Measurements from ENCODE around the gene EGFR. TPM values are rescaled to one million over a fixed set of nuclear protein-coding genes. Genes with fewer than 3 reads are reported as not detected.

EGFR gene
- total and polyA plus RNA-seq, 2 donors (not counting 3 experiments of a cell fraction or from before 2014, with no cell fraction given), result 1.5 to 4.1 TPM

GRCh38 chr7:55096323-55096722 is 77.5 kb downstream of the EGFR start:
- Histone ChIP-seq H3K27ac (ENCODE audit: insufficient read depth, low read depth, low read length) (no peak overlapping the region), H3K36me3 (ENCODE audit: control insufficient read depth in 2 of 2, extremely low read depth in 1 of 2, insufficient read depth in 2 of 2, low read length in 2 of 2) (no peaks in the 10 kb centered on the region), H4K20me1 (replicated peaks; ENCODE audit: control insufficient read depth, extremely low read depth, insufficient read depth, low read length) (no peaks in the 10 kb centered on the region), H3K27me3 (ENCODE audit: control insufficient read depth in 2 of 2, insufficient read depth in 2 of 2, low read length in 2 of 2) (peaks cover 22 to 40% of the 10 kb centered on the region in 2 experiments), H3K9me3 (replicated peaks; ENCODE audit: control insufficient read depth, insufficient read depth, low read length) (no peaks in the 10 kb centered on the region), H3K9me1 (replicated peaks; ENCODE audit: control insufficient read depth, extremely low read depth, insufficient read depth, low read length) (no peaks in the 10 kb centered on the region), H3K9ac (replicated peaks; ENCODE audit: extremely low read depth, insufficient read depth, low read length) (no peak overlapping the region), H3K4me2 (ENCODE audit: insufficient read depth, low read length) (no peak overlapping the region), H3K79me2 (ENCODE audit: control insufficient read depth, insufficient read depth, low read length) (no peaks in the 10 kb centered on the region), H3K4me1 (ENCODE audit: control insufficient read depth, extremely low read depth, insufficient read depth, low read length) (no peaks in the 10 kb centered on the region), H3K4me3 (replicated peaks in 1 of 3; ENCODE audit: insufficient read depth in 1 of 3, low read depth in 1 of 3, low read length in 3 of 3) (no peak overlapping the region), H2AFZ (ENCODE audit: low read depth, low read length) (no peak overlapping the region)
- TF ChIP-seq GATA2 (IDR thresholded peaks at IDR 0.05; ENCODE audit: insufficient read depth, insufficient read length, low read depth, low read length) (no peak), JUN (IDR thresholded peaks at IDR 0.05; ENCODE audit: borderline replicate concordance, insufficient read depth, insufficient read length, low read depth) (no peak), MAX (IDR thresholded peaks at IDR 0.05; ENCODE audit: insufficient read depth, insufficient read length) (no peak), POLR2A (IDR thresholded peaks at IDR 0.05; ENCODE audit: low read depth, low read length) (no peak), MYC (IDR thresholded peaks at IDR 0.05; ENCODE audit: low read depth, low read length) (no peak), FOS (IDR thresholded peaks at IDR 0.05; ENCODE audit: borderline replicate concordance, insufficient read depth, low read length) (no peak), POLR2AphosphoS5 (IDR thresholded peaks at IDR 0.05; ENCODE audit: insufficient read depth, low read depth, low read length) (no peak)
- ChIA-PET CTCF (no interaction called here), POLR2A (no interaction called here)
- BruUV-seq (replicated peaks), result no TSS peak
- intact Hi-C loops (cut with micrococcal nuclease), result no loop called here
- DNase-seq (ENCODE audit: low read depth, low spot score) (no peak), FAIRE-seq (peak; percentile 4)
- dilution Hi-C loops (cut with MboI; ENCODE audit: extremely low pct_ligation_motif_present, low sequenced_read_pairs), result no loop called here

DNA sequence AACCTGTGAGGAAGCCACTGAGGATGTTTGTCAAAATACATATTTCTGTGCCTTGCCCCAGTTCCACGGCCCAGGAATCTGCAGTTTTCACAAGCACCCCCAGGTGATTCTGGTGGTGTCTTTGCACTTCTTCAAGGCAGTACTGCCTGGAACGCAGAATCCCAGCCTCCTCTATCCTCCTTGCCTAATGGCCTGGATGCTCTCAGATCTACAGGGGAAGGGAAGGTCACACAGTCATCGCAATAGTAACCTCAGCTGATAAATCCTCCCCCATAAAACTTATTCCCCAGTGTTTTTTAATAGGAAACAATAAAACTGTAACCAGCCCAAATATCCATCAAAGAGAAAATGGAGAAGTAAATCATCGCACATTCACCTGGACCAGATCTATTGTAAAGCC is 78.3 kb downstream of the EGFR start:
- intact Hi-C loops (cut with micrococcal nuclease), result no loop called here
- BruUV-seq (replicated peaks), result no TSS peak
- no peaks in the 10 kb centered on the region for H3K9me3 ChIP-seq (replicated peaks; ENCODE audit: control insufficient read depth, insufficient read depth, low read length)
- no peaks in the 10 kb centered on the region for H3K4me1 ChIP-seq (ENCODE audit: control insufficient read depth, extremely low read depth, insufficient read depth, low read length)
- peaks cover 22 to 35% of the 10 kb centered on the region in 2 experiments for H3K27me3 ChIP-seq (ENCODE audit: control insufficient read depth in 2 of 2, insufficient read depth in 2 of 2, low read length in 2 of 2)
- no peak overlapping the region for H2AFZ ChIP-seq (ENCODE audit: low read depth, low read length)
- DNase-seq (ENCODE audit: low read depth, low spot score) (no peak), FAIRE-seq (no peak)
- dilution Hi-C loops (cut with MboI; ENCODE audit: extremely low pct_ligation_motif_present, low sequenced_read_pairs), result no loop called here
- H4K20me1 ChIP-seq (replicated peaks; ENCODE audit: control insufficient read depth, extremely low read depth, insufficient read depth, low read length), result no peaks in the 10 kb centered on the region
- no peaks in the 10 kb centered on the region for H3K9me1 ChIP-seq (replicated peaks; ENCODE audit: control insufficient read depth, extremely low read depth, insufficient read depth, low read length)
- POLR2A ChIA-PET, result no interaction called here
- H3K36me3 ChIP-seq (ENCODE audit: control insufficient read depth in 2 of 2, extremely low read depth in 1 of 2, insufficient read depth in 2 of 2, low read length in 2 of 2), result no peaks in the 10 kb centered on the region
- no peak overlapping the region for H3K27ac ChIP-seq (ENCODE audit: insufficient read depth, low read depth, low read length)
- CTCF ChIA-PET, result interaction anchor here (1.5 kb wide), 1 partner anchor 11 kb away, joined by 3 read pairs; no protein-coding TSS in a partner anchor
- no peak overlapping the region for H3K4me2 ChIP-seq (ENCODE audit: insufficient read depth, low read length)
- no peaks in the 10 kb centered on the region for H3K79me2 ChIP-seq (ENCODE audit: control insufficient read depth, insufficient read depth, low read length)
- no peak overlapping the region for H3K4me3 ChIP-seq (replicated peaks in 1 of 3; ENCODE audit: insufficient read depth in 1 of 3, low read depth in 1 of 3, low read length in 3 of 3)
- TF ChIP-seq MYC (IDR thresholded peaks at IDR 0.05; ENCODE audit: low read depth, low read length), result no peak
- no peak for TF ChIP-seq GATA2 (IDR thresholded peaks at IDR 0.05; ENCODE audit: insufficient read depth, insufficient read length, low read depth, low read length)
- TF ChIP-seq FOS (IDR thresholded peaks at IDR 0.05; ENCODE audit: borderline replicate concordance, insufficient read depth, low read length), result no peak
- TF ChIP-seq POLR2A (IDR thresholded peaks at IDR 0.05; ENCODE audit: low read depth, low read length), result no peak
- no peak for TF ChIP-seq EZH2 (IDR thresholded peaks at IDR 0.05; ENCODE audit: borderline replicate concordance, low read depth, low read length, severe bottlenecking)
- no peak for TF ChIP-seq JUN (IDR thresholded peaks at IDR 0.05; ENCODE audit: borderline replicate concordance, insufficient read depth, insufficient read length, low read depth)
- TF ChIP-seq POLR2AphosphoS5 (IDR thresholded peaks at IDR 0.05; ENCODE audit: insufficient read depth, low read depth, low read length), result no peak
- no peak for TF ChIP-seq CTCF (IDR thresholded peaks at IDR 0.05; ENCODE audit: extremely low read depth in 1 of 2, insufficient read depth in 1 of 2, low read depth in 1 of 2, low read length in 2 of 2)
- TF ChIP-seq MAX (IDR thresholded peaks at IDR 0.05; ENCODE audit: insufficient read depth, insufficient read length), result no peak
- no peak overlapping the region for H3K9ac ChIP-seq (replicated peaks; ENCODE audit: extremely low read depth, insufficient read depth, low read length)

Data from endothelial cell of umbilical vein (primary cell).